GM21737 (cell line): Measurements from ENCODE around the gene NHLH2.

Experiments
- ATAC-seq: cut with Tn5 transposase; IDR thresholded peaks from one replicate; pipeline ENCODE4 v1.9.1; 2021; ENCODE audit warnings: mild to moderate bottlenecking, moderate library complexity; ENCODE audit not compliant: unreplicated experiment

The NHLH2 gene

GRCh38 chr1:115840605-115841460 is at the start of gene NHLH2:
TSS of gene NHLH2 (minus strand) at chr1:115841126. CDS start at chr1:115838372, 2,754 bp downstream.
- ATAC-seq: no peak

- no peak for ATAC-seq
These were observed 49.7 kb upstream of the NHLH2 start for GRCh38 chr1:115890580-115890979.

- no peak for ATAC-seq
These were observed 48.0 kb upstream of the NHLH2 start for GRCh38 chr1:115888976-115889375.

GRCh38 chr1:115882913-115883902 is 42.3 kb upstream of the NHLH2 start:
- no peak for ATAC-seq

GRCh38 chr1:115880981-115881672 is 40.2 kb upstream of the NHLH2 start:
- no peak for ATAC-seq

- no peak for ATAC-seq
These were observed 39.1 kb upstream of the NHLH2 start for GRCh38 chr1:115879977-115880376.

GRCh38 chr1:115877511-115877910 is 36.6 kb upstream of the NHLH2 start:
- no peak for ATAC-seq

GRCh38 chr1:115874904-115875303 is 34.0 kb upstream of the NHLH2 start:
- ATAC-seq: no peak

GRCh38 chr1:115874497-115874896 is 33.6 kb upstream of the NHLH2 start:
- no peak for ATAC-seq

- ATAC-seq: no peak
These were observed 32.3 kb upstream of the NHLH2 start for GRCh38 chr1:115873184-115873583.

GRCh38 chr1:115869064-115869463 is 28.1 kb upstream of the NHLH2 start:
- ATAC-seq: no peak

GRCh38 chr1:115867216-115867615 is 26.3 kb upstream of the NHLH2 start:
- ATAC-seq: no peak

- no peak for ATAC-seq
These were observed 24.9 kb upstream of the NHLH2 start for GRCh38 chr1:115865704-115866380.

GRCh38 chr1:115862403-115862802 is 21.5 kb upstream of the NHLH2 start:
- ATAC-seq: no peak

GRCh38 chr1:115854005-115854404 is 13.1 kb upstream of the NHLH2 start:
- no peak for ATAC-seq

- ATAC-seq: no peak
These were observed 10.0 kb upstream of the NHLH2 start for GRCh38 chr1:115850937-115851336.

GRCh38 chr1:115847787-115848186 is 6.9 kb upstream of the NHLH2 start:
- ATAC-seq: no peak

- no peak for ATAC-seq
These were observed 2.0 kb upstream of the NHLH2 start for GRCh38 chr1:115842948-115843347.

GRCh38 chr1:115839679-115840237 is 1.2 kb downstream of the NHLH2 start:
- ATAC-seq: no peak

GRCh38 chr1:115839029-115839678 is 1.8 kb downstream of the NHLH2 start:
- no peak for ATAC-seq
